GM18508 (cell line): ENCODE results near the gene ICOS.
A peak's percentile ranks its signal among the peaks of the same experiment; 100 is the strongest.
"Not testable (repeated sequence)": the region's sequence is repeated elsewhere in the genome, so short reads cannot be mapped to it uniquely, and the experiment has no call there.

Experiments
- ATAC-seq: cut with Tn5 transposase; IDR thresholded peaks from one replicate; pipeline ENCODE4 v1.9.1; 2021; ENCODE audit warnings: moderate number of reproducible peaks; ENCODE audit not compliant: insufficient read depth, unreplicated experiment

The ICOS gene

GRCh38 chr2:203971251-203971650 lies 34.7 kb downstream of the ICOS start:
- ATAC-seq: no peak

DNA sequence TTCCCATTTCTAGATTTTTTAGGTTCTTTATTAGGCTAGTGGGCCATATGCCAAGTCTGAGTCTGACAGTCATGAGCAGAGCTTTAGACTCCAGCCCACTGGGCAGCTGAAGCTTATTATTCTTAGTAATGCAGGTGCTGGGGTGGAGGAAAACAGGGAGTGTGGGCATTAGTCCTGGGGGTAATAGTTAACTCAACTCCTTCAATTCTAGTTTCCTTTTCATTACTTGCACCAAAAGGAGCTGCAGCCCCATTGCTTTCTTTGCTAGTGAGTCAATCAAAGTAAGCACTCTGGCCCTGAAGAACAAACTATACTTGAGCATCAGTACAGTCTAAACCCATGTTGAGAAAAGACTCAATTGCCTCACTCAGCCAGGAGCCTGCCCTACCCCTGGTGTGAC lies 35.5 kb downstream of the ICOS start:
- peak; percentile 46 for ATAC-seq

DNA sequence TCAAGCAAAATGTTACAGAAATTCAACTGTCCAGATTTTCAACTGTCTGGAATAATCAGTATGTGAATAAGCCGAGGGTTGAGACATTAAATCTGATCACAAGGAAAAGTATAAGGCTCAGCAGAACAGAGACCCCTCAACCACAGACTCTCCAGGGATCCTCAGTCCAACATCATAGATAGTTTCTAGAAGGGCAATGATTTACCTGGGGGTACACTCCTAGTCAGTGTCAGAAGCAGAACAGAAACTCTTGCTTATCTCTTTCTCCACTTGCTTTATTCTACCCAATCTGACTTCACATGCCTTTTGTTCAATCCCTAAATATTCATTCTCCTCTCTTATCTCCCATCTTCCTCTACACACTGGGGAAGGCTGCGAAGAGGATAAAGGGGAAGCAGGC lies 36.4 kb downstream of the ICOS start:
- ATAC-seq: peak; percentile 77

- ATAC-seq: no peak
Measured at GRCh38 chr2:203973676-203974075, 37.1 kb downstream of the ICOS start.

DNA sequence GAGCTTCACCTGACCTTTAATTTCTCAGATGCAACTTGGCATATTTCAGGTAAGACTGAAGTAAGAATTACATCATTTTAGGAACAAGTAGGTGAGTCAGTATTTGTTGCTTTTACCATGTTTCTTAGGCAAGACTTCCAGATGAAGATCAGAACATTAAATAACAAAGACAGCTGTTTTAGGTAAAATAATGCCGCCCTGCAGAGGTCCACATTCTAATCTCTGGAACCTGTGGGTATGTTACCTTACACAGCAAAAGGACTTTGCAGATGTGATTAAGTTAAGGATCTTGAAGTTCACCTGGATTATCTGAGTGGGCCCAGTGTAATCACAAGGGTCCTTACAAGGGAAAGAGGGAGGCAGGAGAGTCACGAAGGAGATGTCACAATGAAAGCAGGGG lies 39.3 kb downstream of the ICOS start:
- no peak for ATAC-seq

DNA sequence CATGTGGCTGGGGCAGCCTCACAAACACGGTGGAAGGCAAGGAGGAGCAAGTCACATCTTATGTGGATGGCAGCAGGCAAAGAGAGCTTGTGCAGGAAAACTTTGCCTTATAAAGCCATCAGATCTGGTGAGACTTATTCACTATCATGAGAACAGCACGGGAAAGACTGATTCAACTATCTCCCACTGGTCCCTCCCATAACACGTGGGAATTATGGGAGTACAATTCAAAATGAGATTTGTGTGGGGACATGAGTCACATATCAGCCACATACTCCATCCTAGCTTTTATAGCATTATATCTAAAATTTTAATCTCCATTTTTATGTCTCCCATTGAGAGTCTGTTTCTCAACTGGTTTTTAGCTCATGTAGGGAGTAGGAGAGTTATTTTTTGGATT lies 45.7 kb downstream of the ICOS start:
- ATAC-seq: no peak

GRCh38 chr2:203983064-203983715 lies 46.6 kb downstream of the ICOS start:
- no peak for ATAC-seq

GRCh38 chr2:203985978-203986377 lies 49.4 kb downstream of the ICOS start:
- ATAC-seq: not testable (repeated sequence)

- ATAC-seq: no peak
Measured at GRCh38 chr2:203987959-203988358, 51.4 kb downstream of the ICOS start.

DNA sequence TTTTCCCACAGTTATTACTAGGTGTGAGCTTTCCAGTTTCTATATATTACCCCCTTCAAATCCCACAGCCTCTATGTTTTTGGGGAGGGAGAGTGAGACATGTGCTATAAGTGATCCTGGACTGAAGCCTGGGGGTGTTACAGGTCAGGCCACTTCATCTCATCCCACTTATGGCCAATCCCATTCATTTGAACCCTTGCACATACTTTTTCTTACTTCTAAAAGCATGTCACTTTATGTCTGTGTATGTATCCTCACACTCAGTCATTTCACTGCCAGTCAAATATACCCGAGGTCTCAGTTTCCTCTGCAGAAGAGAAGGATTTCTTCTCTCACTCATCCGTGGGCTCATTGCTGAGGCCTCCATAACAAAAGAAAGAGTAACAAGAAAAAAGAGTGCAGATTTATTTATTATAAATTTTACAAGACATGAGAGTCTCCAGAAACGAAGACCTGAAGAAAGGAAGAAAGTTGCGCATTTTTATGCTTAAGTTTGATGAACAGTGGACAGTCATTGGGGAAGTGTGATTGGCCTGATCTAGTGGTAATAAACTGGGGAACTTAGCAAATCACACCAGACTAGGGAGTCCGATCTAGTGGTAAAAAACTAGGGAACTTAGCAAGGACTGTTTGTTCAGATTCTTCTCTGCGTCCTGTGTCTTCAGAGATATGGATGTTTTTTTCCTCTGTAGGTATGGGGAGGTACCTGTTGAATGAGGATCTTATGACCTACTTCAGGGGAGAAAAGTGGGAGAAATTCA lies 52.1 kb downstream of the ICOS start:
- no peak for ATAC-seq

GRCh38 chr2:203989521-203989920 lies 53.0 kb downstream of the ICOS start:
- no peak for ATAC-seq

DNA sequence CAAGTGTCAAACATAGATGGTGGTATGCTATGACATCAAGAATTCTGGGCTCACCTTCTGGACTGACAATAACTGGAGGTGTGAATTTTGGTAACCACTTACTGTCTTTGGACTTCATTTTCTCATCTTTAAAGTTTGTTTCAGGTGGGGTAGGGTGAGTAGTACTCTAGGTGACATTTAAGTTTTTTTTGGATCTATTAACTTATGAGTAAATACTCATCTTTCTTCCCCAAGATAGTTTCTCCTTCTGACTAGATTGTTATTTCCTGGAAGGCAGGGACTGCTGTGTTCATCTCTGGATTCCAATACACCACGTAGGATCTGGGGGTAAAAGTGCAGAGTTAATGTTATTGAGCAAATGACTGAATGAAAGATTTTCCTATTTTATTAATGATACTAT lies 55.9 kb downstream of the ICOS start:
- no peak for ATAC-seq

GRCh38 chr2:203993011-203993410 lies 56.4 kb downstream of the ICOS start:
- ATAC-seq: no peak

- ATAC-seq: no peak
Measured at GRCh38 chr2:203993560-203993959, 57.0 kb downstream of the ICOS start.

- no peak for ATAC-seq
Measured at GRCh38 chr2:203994735-203995134, 58.2 kb downstream of the ICOS start.

- ATAC-seq: no peak
Measured at GRCh38 chr2:203996692-203997091, 60.1 kb downstream of the ICOS start.

DNA sequence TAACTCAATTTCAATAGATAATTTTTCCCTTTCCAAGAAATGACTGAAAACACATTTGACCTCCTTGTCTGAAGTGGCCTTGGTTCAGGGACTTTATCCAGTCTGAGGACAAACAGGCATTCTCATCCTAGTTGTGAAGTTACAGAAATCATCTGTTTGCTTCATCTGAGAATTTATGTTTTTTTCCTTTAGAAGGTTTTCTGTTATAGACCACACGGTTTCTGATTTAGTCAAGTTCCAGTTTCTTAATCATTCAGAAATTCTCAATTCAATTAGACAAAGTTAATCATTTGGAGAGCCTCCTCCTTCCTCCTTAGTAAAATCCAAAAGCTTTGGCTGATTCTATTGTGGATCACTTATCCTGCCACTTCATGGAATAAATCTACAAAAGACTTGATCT lies 60.9 kb downstream of the ICOS start:
- no peak for ATAC-seq

GRCh38 chr2:203997980-203998809 lies 61.6 kb downstream of the ICOS start:
- no peak for ATAC-seq

- ATAC-seq: no peak
Measured at GRCh38 chr2:203999835-204000234, 63.3 kb downstream of the ICOS start.

- ATAC-seq: no peak
Measured at GRCh38 chr2:204000446-204000845, 63.9 kb downstream of the ICOS start.
